Putamen (tissue), 1 donor: ENCODE data around the gene RNASEL.
"Not testable (repeated sequence)": the region's sequence is repeated elsewhere in the genome, so short reads cannot be mapped to it uniquely, and the experiment has no call there.

Source experiments
- DNase-seq: peaks from one replicate; pipeline ENCODE4 v3.0.0-alpha.2; 2016; ENCODE audit warnings: low spot score

RNASEL gene

GRCh38 chr1:182563095-182563494, 26.0 kb downstream of the RNASEL start:
- no peak for DNase-seq

- no peak for DNase-seq
Observed at GRCh38 chr1:182561456-182561855, 27.6 kb downstream of the RNASEL start.

- no peak for DNase-seq
Observed at GRCh38 chr1:182560392-182560984, 28.6 kb downstream of the RNASEL start.

DNA sequence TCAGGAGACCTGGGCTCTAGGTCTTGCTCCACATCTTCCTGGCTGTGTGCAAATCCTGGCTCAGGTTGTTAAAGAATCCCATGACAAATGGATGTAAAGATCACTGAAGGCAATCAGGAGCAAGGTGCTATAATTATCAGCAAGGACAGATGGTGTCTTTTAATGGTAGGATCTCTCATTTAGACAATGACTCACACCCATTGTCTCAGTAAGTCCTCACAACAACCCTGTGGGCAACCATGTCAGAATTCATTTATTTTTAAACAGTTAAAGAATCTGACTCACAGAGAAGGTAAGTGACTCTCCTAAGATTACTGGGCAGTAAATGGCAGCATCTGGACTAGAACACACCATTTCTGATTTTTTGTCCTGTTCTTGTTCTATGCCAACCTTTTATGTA, 32.8 kb downstream of the RNASEL start:
- DNase-seq: no peak

DNA sequence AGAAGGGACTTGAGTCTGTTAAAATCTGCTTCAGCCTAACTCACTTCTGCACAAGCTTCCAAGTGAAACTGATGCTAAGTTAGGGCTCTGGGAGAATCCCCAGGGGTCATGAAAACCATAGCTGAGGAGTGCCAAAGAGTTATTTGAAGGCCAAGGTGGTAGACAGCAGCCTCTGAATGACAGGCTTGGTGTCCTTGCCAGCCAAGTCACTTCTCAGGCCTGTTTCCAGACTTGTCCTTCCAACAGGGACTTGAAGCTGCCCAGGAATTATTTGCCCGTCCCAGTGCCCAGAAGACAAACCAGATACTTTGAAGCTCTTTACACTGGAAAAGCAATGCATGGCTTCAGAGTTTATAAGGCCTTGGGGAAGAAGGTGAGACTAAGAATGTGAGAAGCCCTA, 33.6 kb downstream of the RNASEL start:
- no peak for DNase-seq

DNA sequence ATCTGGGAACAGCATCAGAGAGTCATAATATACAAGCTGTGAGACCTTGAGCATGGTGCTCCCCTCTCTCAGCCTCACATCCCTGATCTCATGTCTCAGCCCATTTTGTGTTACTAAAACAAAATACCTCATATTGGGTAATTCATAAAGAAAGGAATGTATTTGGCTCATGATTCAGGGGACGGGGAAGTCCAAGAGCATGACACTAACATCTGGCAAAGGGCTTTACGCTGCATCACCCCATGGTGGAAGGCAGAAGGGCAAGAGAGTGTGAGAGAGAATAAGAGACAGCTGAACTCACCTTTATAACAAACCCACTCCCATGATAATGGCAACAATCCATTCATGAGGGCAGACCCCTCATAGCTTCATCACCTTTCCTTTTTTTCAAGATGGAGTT, 36.5 kb downstream of the RNASEL start:
- DNase-seq: no peak

- no peak for DNase-seq
Observed at GRCh38 chr1:182549811-182550210, 39.2 kb downstream of the RNASEL start.

GRCh38 chr1:182549346-182549745, 39.7 kb downstream of the RNASEL start:
- DNase-seq: no peak

GRCh38 chr1:182533896-182534295, 55.2 kb downstream of the RNASEL start:
- DNase-seq: no peak

DNA sequence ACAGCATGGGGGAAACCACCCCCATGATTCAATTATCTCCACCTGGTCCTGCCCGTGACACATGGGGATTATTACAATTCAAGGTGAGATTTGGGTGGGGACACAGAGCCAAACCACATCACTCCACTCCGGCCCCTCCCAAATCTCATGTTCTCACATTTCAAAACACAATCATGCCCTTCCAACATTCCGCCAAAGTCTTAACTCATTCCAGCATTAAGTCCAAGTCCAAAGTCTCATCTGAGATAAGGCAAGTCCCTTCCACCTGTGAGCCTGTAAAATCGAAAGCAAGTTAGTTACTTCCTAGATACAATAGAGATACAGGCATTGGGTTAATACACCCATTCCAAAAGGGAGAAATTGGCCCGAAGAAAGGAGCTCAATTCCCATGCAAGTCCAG, 60.9 kb downstream of the RNASEL start:
- DNase-seq: not testable (repeated sequence)

GRCh38 chr1:182527680-182528079, 61.4 kb downstream of the RNASEL start:
- no peak for DNase-seq

GRCh38 chr1:182525342-182525741, 63.7 kb downstream of the RNASEL start:
- no peak for DNase-seq
